Neural cell (in vitro differentiated cells): ENCODE data around the gene CABP7.

ENCODE experiments used
- CTCF ChIP-seq: fragments of 450-650 bp; IDR thresholded peaks from 2 replicates; pipeline ENCODE4 v1.5.1; 2014; ENCODE audit warnings: antibody characterized with exemption, mild to moderate bottlenecking, moderate library complexity; ENCODE audit not compliant: poor library complexity, severe bottlenecking
- EP300 ChIP-seq: fragments of 450-650 bp; conservative IDR thresholded peaks from 2 replicates; pipeline ENCODE4 v1.6.1; 2014; ENCODE audit warnings: antibody characterized with exemption, mild to moderate bottlenecking, moderate library complexity; ENCODE audit not compliant: poor library complexity, severe bottlenecking
- EZH2 ChIP-seq: fragments of 200-600, 300-800 bp; shearing (Covaris generic), sonication (generic); IDR thresholded peaks from 2 replicates; pipeline ENCODE4 v1.6.1; 2014; ENCODE audit warnings: antibody characterized with exemption, low read length, borderline replicate concordance, mild to moderate bottlenecking; ENCODE audit not compliant: insufficient read depth, poor library complexity, severe bottlenecking
- RAD21 ChIP-seq: fragments of 450-650 bp; conservative IDR thresholded peaks from 2 replicates; pipeline ENCODE4 v1.6.1; 2014; ENCODE audit warnings: antibody characterized with exemption, mild to moderate bottlenecking, moderate library complexity
- REST ChIP-seq: IDR thresholded peaks from 2 replicates; pipeline ENCODE4 v1.6.1; 2012; ENCODE audit warnings: borderline replicate concordance

- TF ChIP-seq EP300 (no peak), CTCF (no peak), REST (no peak), RAD21 (no peak), EZH2 (no peak)
These were observed 2.3 kb downstream of the CABP7 start for GRCh38 chr22:29722151-29722550.
